Thoracic aorta (tissue), 2 donors: ENCODE results near the gene PLXNA3. TPM values are rescaled to one million over a fixed set of nuclear protein-coding genes. Genes with fewer than 3 reads are reported as not detected.
"Not testable (repeated sequence)": the region's sequence is repeated elsewhere in the genome, so short reads cannot be mapped to it uniquely, and the experiment has no call there.

Experiments
- ATAC-seq: fragments of 150-250 bp; one replicate; pipeline ENCODE4 v1.8.0; 2017; ENCODE audit warnings: low read depth; ENCODE audit not compliant: insufficient number of reproducible peaks, low FRiP score
- DNase-seq: peaks from one replicate; pipeline ENCODE4 v3.0.0-alpha.2; 2020; ENCODE audit warnings: low spot score
- H3K27ac ChIP-seq, 2 donors: fragments of 200-600 bp; sonication (generic); 1 replicate in 1 of 2; 2 replicates in 1 of 2; pipeline ENCODE4 v1.5.1; 2016; ENCODE audit warnings: mild to moderate bottlenecking in 2 of 2, moderate library complexity in 2 of 2
- H3K27me3 ChIP-seq: fragments of 200-600 bp; sonication (generic); replicated peaks from 2 replicates; pipeline ENCODE4 v1.6.0; 2016; ENCODE audit warnings: mild to moderate bottlenecking; ENCODE audit not compliant: insufficient read depth
- H3K36me3 ChIP-seq: fragments of 200-600 bp; sonication (generic); one replicate; pipeline ENCODE4 v1.5.1; 2016
- H3K4me1 ChIP-seq, 2 donors: fragments of 200-600 bp; sonication (generic); 1 replicate in 1 of 2; 2 replicates in 1 of 2; pipeline versions ENCODE4 v1.5.1 to v1.6.0; 2016; ENCODE audit warnings: low read depth in 2 of 2, mild to moderate bottlenecking in 1 of 2; ENCODE audit not compliant: control insufficient read depth in 1 of 2
- H3K4me3 ChIP-seq: fragments of 200-600 bp; sonication (generic); 2 replicates; pipeline ENCODE4 v1.5.1; 2016; ENCODE audit warnings: mild to moderate bottlenecking
- H3K9me3 ChIP-seq: fragments of 200-600 bp; sonication (generic); 2 replicates; pipeline ENCODE4 v1.5.1; 2016
- total RNA-seq, 2 donors: library from RNA; depleted of rRNA; stranded (reverse); fragments of >200 nt; gene quantifications; one replicate each; pipeline versions ENCODE4 v1.1.0 to v1.2.3, GENCODE V29; 2016
- TF ChIP-seq, protein P1 (sequence below): fragments of 200-600 bp; sonication (generic); IDR thresholded peaks from one replicate; pipeline ENCODE4 v1.5.1; 2019; ENCODE audit warnings: antibody characterized with exemption

The PLXNA3 gene
- total RNA-seq, 2 donors from 2014 or later = 39.3 to 40.9 TPM

DNA sequence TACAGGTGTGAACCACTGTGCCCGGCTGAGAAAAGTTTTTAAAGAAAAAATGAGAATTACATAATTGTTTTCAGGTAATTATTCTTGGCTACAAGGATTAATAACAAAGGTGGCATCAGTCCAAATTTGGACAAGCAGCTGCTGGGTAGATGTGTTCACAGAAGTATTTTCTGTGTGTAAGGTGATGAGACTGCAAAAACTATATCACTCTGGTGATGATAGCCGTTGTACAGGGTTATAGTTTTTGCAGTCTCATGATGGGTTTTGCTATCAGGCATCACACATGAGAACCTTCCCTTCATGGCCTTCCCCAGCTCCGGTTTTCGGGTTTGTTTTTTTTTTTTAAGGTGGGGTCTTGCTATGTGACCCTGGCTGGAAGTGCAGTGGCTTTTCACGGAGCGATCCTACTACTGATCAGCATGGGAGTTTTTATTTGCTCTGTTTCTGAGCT, 37.4 kb downstream of the PLXNA3 start:
- Histone ChIP-seq H3K4me1 (peaks cover 0 to 6% of the 10 kb centered on the region in 2 donors), H3K27me3 (no peaks in the 10 kb centered on the region), H3K4me3 (no peak overlapping the region), H3K36me3 (no peaks in the 10 kb centered on the region), H3K27ac (no peak overlapping the region), H3K9me3 (no peaks in the 10 kb centered on the region)
- no peak for ATAC-seq
- TF ChIP-seq, protein P1, sequence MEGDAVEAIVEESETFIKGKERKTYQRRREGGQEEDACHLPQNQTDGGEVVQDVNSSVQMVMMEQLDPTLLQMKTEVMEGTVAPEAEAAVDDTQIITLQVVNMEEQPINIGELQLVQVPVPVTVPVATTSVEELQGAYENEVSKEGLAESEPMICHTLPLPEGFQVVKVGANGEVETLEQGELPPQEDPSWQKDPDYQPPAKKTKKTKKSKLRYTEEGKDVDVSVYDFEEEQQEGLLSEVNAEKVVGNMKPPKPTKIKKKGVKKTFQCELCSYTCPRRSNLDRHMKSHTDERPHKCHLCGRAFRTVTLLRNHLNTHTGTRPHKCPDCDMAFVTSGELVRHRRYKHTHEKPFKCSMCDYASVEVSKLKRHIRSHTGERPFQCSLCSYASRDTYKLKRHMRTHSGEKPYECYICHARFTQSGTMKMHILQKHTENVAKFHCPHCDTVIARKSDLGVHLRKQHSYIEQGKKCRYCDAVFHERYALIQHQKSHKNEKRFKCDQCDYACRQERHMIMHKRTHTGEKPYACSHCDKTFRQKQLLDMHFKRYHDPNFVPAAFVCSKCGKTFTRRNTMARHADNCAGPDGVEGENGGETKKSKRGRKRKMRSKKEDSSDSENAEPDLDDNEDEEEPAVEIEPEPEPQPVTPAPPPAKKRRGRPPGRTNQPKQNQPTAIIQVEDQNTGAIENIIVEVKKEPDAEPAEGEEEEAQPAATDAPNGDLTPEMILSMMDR = no peak
- DNase-seq = no peak

DNA sequence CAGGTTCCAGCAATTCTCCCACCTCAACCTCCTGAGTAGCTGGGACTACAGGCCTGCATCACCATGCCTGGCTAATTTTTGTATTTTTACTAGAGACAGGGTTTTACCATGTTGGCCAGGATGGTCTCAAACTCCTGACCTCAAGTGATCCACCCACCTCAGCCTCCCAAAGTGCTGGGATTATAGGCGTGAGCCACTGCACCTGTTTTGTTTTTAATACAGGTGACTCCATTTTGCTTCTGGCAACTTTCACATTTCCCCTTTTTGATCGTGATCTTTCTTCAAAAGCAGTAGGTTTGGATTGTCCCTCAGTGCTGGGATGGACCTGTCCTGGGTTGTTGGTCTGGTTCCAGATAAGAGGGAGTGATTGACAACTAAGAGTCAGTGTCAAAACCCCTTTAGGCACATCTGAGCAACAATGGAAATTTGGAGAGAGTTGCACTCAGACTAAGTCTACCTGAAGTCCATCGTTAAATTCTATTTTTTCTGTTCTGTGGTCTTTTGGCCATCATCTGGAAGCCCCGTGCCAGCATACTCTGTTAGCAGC, 38.6 kb downstream of the PLXNA3 start:
- not testable (repeated sequence) for H3K4me1 ChIP-seq, DNase-seq, H3K9me3 ChIP-seq

DNA sequence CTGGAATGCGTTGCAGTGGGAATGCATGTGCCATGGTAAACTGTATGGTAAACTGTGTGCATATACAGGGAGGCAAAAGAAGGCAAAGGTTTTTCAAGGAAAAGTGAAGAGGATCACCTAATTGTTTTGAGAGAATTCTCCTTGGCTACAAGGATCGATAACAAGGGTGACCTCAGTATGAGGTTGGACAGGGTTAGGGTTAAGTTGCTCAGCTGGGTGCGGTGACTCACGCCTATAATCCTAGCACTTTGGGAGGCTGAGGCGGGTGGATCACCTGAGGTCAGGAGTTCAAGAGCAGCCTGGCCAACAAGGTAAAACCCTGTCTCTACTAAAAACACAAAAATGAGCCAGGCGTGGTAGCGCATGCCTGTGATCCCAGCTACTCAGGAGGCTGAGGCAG, 43.3 kb downstream of the PLXNA3 start:
- not testable (repeated sequence) for H3K36me3 ChIP-seq, H3K27me3 ChIP-seq, H3K27ac ChIP-seq, H3K4me1 ChIP-seq, H3K4me3 ChIP-seq, DNase-seq, H3K9me3 ChIP-seq, ATAC-seq

More for the DNA sequence above, 38.6 kb downstream of the PLXNA3 start:
- H3K27me3 ChIP-seq, ATAC-seq, H3K27ac ChIP-seq, H3K36me3 ChIP-seq, H3K4me3 ChIP-seq: not testable (repeated sequence)

DNA sequence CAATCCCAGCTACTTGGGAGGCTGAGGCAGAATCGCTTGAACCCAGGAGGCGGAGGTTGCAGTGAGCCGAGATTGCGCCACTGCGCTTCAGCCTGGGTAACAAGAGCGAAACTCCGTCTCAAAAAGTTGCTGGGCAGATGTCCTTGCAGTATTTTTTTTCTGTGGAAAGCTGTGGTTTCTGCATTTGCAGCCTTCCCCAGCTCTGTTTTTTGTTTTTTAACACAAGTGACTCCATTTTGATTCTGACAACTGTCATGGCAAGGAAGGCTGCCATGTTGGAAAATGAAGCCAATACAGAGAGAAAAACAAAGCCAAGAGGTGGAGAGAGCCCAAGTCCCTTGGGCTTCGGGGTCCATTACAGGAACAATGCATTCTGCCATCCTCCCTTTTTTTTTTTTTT, 44.0 kb downstream of the PLXNA3 start:
- peaks cover 1% of the 10 kb centered on the region for H3K36me3 ChIP-seq
- ATAC-seq = no peak

DNA sequence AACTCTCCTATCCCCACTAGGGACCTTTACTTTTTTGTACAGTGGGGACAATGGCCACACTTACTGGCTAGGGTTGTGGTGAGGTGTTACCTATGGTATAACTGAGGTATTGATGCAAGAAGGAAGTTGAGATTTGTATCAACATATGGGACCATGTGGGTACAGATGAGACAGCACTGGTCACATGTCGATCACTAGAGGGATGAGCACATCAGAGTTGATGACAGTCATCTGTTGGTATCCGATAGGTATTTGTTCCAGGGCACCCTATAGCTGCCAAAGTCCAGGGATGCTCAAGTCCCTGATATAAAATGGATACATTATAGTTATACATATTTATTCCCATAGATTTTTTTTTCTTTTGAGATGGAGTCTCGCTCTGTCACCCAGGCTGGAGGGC, 44.9 kb downstream of the PLXNA3 start:
- no peaks in the 10 kb centered on the region for H3K9me3 ChIP-seq
- H3K27me3 ChIP-seq = no peaks in the 10 kb centered on the region
- TF ChIP-seq, protein P1 = no peak
- H3K27ac ChIP-seq = no peak overlapping the region
- H3K4me1 ChIP-seq = peaks cover 0 to 6% of the 10 kb centered on the region in 2 donors
- peaks cover 3% of the 10 kb centered on the region for H3K36me3 ChIP-seq
- DNase-seq (no peak), ATAC-seq (no peak)
- H3K4me3 ChIP-seq = no peak overlapping the region

More for the DNA sequence above, 44.0 kb downstream of the PLXNA3 start:
- TF ChIP-seq, protein P1 = no peak
- Histone ChIP-seq H3K4me3 (no peak overlapping the region), H3K27me3 (no peaks in the 10 kb centered on the region), H3K4me1 (peaks cover 0 to 6% of the 10 kb centered on the region in 2 donors), H3K27ac (no peak overlapping the region), H3K9me3 (no peaks in the 10 kb centered on the region)
- no peak for DNase-seq

DNA sequence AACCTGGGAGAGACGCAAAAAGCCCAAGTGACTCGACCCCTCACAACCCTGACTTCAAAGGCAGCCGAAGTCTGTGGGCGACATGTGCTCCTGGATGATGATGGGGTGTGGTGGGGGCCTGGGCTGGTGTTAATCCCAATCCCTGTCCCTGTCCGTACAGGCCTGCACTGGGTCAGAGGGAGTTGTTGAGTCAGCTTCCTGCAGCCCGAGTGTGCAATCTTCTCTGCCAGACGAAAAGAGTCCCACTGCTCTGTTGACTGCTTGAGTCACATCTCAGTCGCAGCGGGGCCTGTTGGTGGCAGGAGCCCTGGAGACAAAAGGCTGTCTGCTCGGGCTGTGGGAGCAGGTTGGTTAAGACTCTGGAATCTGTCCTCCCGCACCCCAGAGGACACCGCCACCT, 47.7 kb downstream of the PLXNA3 start:
- Histone ChIP-seq H3K9me3 (no peaks in the 10 kb centered on the region), H3K27ac (no peak overlapping the region), H3K27me3 (no peaks in the 10 kb centered on the region), H3K36me3 (peaks cover 3% of the 10 kb centered on the region), H3K4me3 (no peak overlapping the region), H3K4me1 (no peaks in the 10 kb centered on the region)
- TF ChIP-seq, protein P1 = no peak
- DNase-seq = no peak
- ATAC-seq = no peak
